ENCODE measurements around the gene HMG20B. TPM values are rescaled to one million over a fixed set of nuclear protein-coding genes. Genes with fewer than 3 reads are reported as not detected.

The HMG20B gene
- polyA plus RNA-seq, 1 donor (not counting 4 experiments of a cell fraction or from before 2014, with no cell fraction given) = 27.9 TPM

GRCh38 chr19:3538258-3538929 lies 34.4 kb upstream of the HMG20B start:
- no peak overlapping the region for H3K27ac ChIP-seq (ENCODE audit: control insufficient read depth, insufficient read depth, low read length)
- peaks cover 2% of the 10 kb centered on the region for H4K20me1 ChIP-seq (ENCODE audit: control insufficient read depth, extremely low read depth, insufficient read depth, low read length)
- no peaks in the 10 kb centered on the region for H3K9me1 ChIP-seq (ENCODE audit: control insufficient read depth, extremely low read depth, insufficient read depth, low read length)
- peaks cover 5 to 21% of the 10 kb centered on the region in 2 experiments for H3K36me3 ChIP-seq (ENCODE audit: control insufficient read depth in 2 of 2, extremely low read depth in 1 of 2, insufficient read depth in 2 of 2, low read length in 2 of 2)
- no peaks in the 10 kb centered on the region for H3K27me3 ChIP-seq (ENCODE audit: control insufficient read depth, extremely low read depth, insufficient read depth, low read length)
- no peaks in the 10 kb centered on the region for H3K9me3 ChIP-seq (ENCODE audit: control insufficient read depth, low read depth, low read length)
- H3K4me3 ChIP-seq (ENCODE audit: control insufficient read depth in 2 of 3, extremely low read depth in 1 of 3, insufficient read depth in 2 of 3, low read depth in 1 of 3, low read length in 3 of 3) = no peak overlapping the region
- H3K4me2 ChIP-seq (ENCODE audit: control insufficient read depth, extremely low read depth, insufficient read depth, low read depth, low read length) = no peak overlapping the region
- DNase-seq (ENCODE audit: low read depth, low spot score) (no peak), FAIRE-seq (no peak)
- no peaks in the 10 kb centered on the region for H3K79me2 ChIP-seq (ENCODE audit: control insufficient read depth, insufficient read depth, low read length)
- no peaks in the 10 kb centered on the region for H3K4me1 ChIP-seq (ENCODE audit: control insufficient read depth, extremely low read depth, insufficient read depth, low read length)
- no peak overlapping the region for H2AFZ ChIP-seq (ENCODE audit: control insufficient read depth, low read length)
- no peak overlapping the region for H3K9ac ChIP-seq (ENCODE audit: control insufficient read depth, extremely low read depth, insufficient read depth, low read length)
- dilution Hi-C loops (cut with MboI; ENCODE audit: extremely low pct_ligation_motif_present, low sequenced_read_pairs) = no loop called here
- no peak for TF ChIP-seq EZH2 (IDR thresholded peaks at IDR 0.05; ENCODE audit: low read length)
- TF ChIP-seq, protein P1, sequence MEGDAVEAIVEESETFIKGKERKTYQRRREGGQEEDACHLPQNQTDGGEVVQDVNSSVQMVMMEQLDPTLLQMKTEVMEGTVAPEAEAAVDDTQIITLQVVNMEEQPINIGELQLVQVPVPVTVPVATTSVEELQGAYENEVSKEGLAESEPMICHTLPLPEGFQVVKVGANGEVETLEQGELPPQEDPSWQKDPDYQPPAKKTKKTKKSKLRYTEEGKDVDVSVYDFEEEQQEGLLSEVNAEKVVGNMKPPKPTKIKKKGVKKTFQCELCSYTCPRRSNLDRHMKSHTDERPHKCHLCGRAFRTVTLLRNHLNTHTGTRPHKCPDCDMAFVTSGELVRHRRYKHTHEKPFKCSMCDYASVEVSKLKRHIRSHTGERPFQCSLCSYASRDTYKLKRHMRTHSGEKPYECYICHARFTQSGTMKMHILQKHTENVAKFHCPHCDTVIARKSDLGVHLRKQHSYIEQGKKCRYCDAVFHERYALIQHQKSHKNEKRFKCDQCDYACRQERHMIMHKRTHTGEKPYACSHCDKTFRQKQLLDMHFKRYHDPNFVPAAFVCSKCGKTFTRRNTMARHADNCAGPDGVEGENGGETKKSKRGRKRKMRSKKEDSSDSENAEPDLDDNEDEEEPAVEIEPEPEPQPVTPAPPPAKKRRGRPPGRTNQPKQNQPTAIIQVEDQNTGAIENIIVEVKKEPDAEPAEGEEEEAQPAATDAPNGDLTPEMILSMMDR (optimal IDR thresholded peaks at IDR 0.05 in 1 of 3, IDR thresholded peaks at IDR 0.05 in 1 of 3, conservative IDR thresholded peaks at IDR 0.05 in 1 of 3; ENCODE audit: extremely low read depth in 1 of 3, insufficient read depth in 2 of 3, low read length in 3 of 3) = no peak

- H3K9me3 ChIP-seq (ENCODE audit: control insufficient read depth, low read depth, low read length) = no peaks in the 10 kb centered on the region
- H3K79me2 ChIP-seq (ENCODE audit: control insufficient read depth, insufficient read depth, low read length) = no peaks in the 10 kb centered on the region
- no peak within 1 kb of the TSS for H3K4me3 ChIP-seq (ENCODE audit: control insufficient read depth in 2 of 3, extremely low read depth in 1 of 3, insufficient read depth in 2 of 3, low read depth in 1 of 3, low read length in 3 of 3)
- no peak within 1 kb of the TSS for H3K9ac ChIP-seq (ENCODE audit: control insufficient read depth, extremely low read depth, insufficient read depth, low read length)
- H3K27ac ChIP-seq (ENCODE audit: control insufficient read depth, insufficient read depth, low read length) = no peak within 1 kb of the TSS
- H3K4me2 ChIP-seq (ENCODE audit: control insufficient read depth, extremely low read depth, insufficient read depth, low read depth, low read length) = no peak within 1 kb of the TSS
- no peaks in the 10 kb centered on the region for H3K4me1 ChIP-seq (ENCODE audit: control insufficient read depth, extremely low read depth, insufficient read depth, low read length)
- TF ChIP-seq EZH2 (IDR thresholded peaks at IDR 0.05; ENCODE audit: low read length) = no peak
- TF ChIP-seq, protein P1 (optimal IDR thresholded peaks at IDR 0.05 in 1 of 3, IDR thresholded peaks at IDR 0.05 in 1 of 3, conservative IDR thresholded peaks at IDR 0.05 in 1 of 3; ENCODE audit: extremely low read depth in 1 of 3, insufficient read depth in 2 of 3, low read length in 3 of 3) = no peak
- dilution Hi-C loops (cut with MboI; ENCODE audit: extremely low pct_ligation_motif_present, low sequenced_read_pairs) = no loop called here
- peaks cover 5 to 20% of the 10 kb centered on the region in 2 experiments for H3K36me3 ChIP-seq (ENCODE audit: control insufficient read depth in 2 of 2, extremely low read depth in 1 of 2, insufficient read depth in 2 of 2, low read length in 2 of 2)
- no peaks in the 10 kb centered on the region for H3K27me3 ChIP-seq (ENCODE audit: control insufficient read depth, extremely low read depth, insufficient read depth, low read length)
- H4K20me1 ChIP-seq (ENCODE audit: control insufficient read depth, extremely low read depth, insufficient read depth, low read length) = no peaks in the 10 kb centered on the region
- FAIRE-seq (no peak), DNase-seq (ENCODE audit: low read depth, low spot score) (no peak)
- H2AFZ ChIP-seq (ENCODE audit: control insufficient read depth, low read length) = no peak within 1 kb of the TSS
- no peaks in the 10 kb centered on the region for H3K9me1 ChIP-seq (ENCODE audit: control insufficient read depth, extremely low read depth, insufficient read depth, low read length)
Observed at GRCh38 chr19:3538965-3539755, 33.6 kb upstream of the HMG20B start, which contains the start of gene TEKTIP1. Gene TEKTIP1, plus strand, starts transcription at chr19:3539174. Its CDS starts 4 bp downstream, at chr19:3539178.

All from keratinocyte (primary cell).